HUDEP-2 (cell line): ENCODE data around the gene PTPN18.
"Not testable (repeated sequence)": the region's sequence is repeated elsewhere in the genome, so short reads cannot be mapped to it uniquely, and the experiment has no call there.

ENCODE experiments used
- DNase-seq, 76 experiments: peaks; one replicate each; lab custom pipeline; 2025; ENCODE audit not compliant: unreplicated experiment in 76 of 76; lab: John Stamatoyannopoulos, UW

The PTPN18 gene

GRCh38 chr2:130355578-130356431 is at the start of gene PTPN18:
TSS of gene PTPN18 (plus strand) at chr2:130356056. CDS start at chr2:130356108, 52 bp downstream.
- DNase-seq, result peak in 65 of 76 experiments; percentile 9 to 76 (median 55)

GRCh38 chr2:130307850-130308249 is 48.0 kb upstream of the PTPN18 start:
- no peak for DNase-seq

GRCh38 chr2:130310881-130311280 is 45.0 kb upstream of the PTPN18 start:
- DNase-seq, result no peak

GRCh38 chr2:130313812-130314334 is 42.0 kb upstream of the PTPN18 start:
- DNase-seq, result no peak

GRCh38 chr2:130314377-130314776 is 41.5 kb upstream of the PTPN18 start:
- no peak for DNase-seq

- DNase-seq, result no peak
Observed at GRCh38 chr2:130316596-130316995, 39.3 kb upstream of the PTPN18 start.

GRCh38 chr2:130318906-130319305 is 37.0 kb upstream of the PTPN18 start:
- no peak for DNase-seq

- no peak for DNase-seq
Observed at GRCh38 chr2:130319536-130319935, 36.3 kb upstream of the PTPN18 start.

GRCh38 chr2:130327703-130328527 is 27.9 kb upstream of the PTPN18 start:
- no peak for DNase-seq

- no peak for DNase-seq
Observed at GRCh38 chr2:130328710-130329109, 27.1 kb upstream of the PTPN18 start.

- peak in 63 of 76 experiments; percentile 1 to 75 (median 40) for DNase-seq
Observed at GRCh38 chr2:130332271-130333073, 23.4 kb upstream of the PTPN18 start.

- DNase-seq, result not testable (repeated sequence)
Observed at GRCh38 chr2:130333253-130333652, 22.6 kb upstream of the PTPN18 start.

GRCh38 chr2:130334026-130334425 is 21.8 kb upstream of the PTPN18 start:
- DNase-seq, result no peak

- DNase-seq, result no peak
Observed at GRCh38 chr2:130335226-130335625, 20.6 kb upstream of the PTPN18 start.

GRCh38 chr2:130336150-130336876 is 19.5 kb upstream of the PTPN18 start:
- DNase-seq, result no peak

GRCh38 chr2:130336877-130337734 is 18.8 kb upstream of the PTPN18 start:
- peak in 74 of 76 experiments; percentile 4 to 78 (median 47) for DNase-seq

GRCh38 chr2:130337735-130338325 is 18.0 kb upstream of the PTPN18 start:
- peak in 1 of 76 experiments; percentile 4 for DNase-seq

GRCh38 chr2:130338793-130339345 is 17.0 kb upstream of the PTPN18 start:
- no peak for DNase-seq
